LoVo (cell line): Measurements from ENCODE around the gene BMAL2.
A peak's percentile ranks its signal among the peaks of the same experiment; 100 is the strongest.

Experiments used
- DNase-seq: peaks from one replicate; pipeline ENCODE4 v3.0.0-alpha.2; 2016; ENCODE audit warnings: low spot score

Gene BMAL2

DNA sequence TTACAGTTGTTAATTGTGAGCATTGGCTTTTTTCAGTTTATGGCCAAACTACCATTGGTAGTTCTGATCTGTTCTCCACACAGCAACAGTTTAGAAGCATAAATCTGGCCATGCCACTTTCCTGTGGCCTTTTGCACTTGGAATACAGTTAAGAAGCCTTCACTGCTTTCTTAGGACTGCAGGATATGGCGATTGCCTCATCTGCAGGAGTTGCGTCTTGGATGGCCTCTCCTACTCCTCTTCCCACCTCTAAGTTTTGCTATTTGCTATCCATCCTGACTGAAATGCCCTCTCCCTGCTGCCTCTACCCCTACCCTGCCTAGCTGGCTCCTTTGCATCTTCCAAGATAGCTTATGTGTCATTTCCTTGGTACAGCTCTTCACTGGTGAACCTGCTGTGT, 12.8 kb upstream of the BMAL2 start:
- no peak for DNase-seq

DNA sequence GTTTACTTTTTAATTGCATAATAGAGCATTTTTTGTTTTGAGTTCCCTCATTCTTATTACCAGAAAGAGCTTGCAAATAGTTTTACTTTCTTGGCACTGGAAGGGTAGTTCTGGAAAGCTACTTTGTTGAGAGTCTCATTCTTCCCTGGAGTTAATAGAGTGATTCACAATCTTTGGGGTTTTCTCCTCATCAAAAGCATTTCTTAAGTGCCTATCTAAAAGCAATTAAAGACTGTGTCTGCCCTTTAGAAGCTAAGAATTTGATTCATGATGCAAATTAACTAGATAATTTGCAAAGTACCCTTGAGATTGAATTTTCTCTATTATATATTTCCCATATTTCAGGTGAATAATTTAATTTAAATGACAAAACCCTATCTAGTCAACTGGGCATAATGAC, 8.1 kb upstream of the BMAL2 start:
- DNase-seq = no peak

DNA sequence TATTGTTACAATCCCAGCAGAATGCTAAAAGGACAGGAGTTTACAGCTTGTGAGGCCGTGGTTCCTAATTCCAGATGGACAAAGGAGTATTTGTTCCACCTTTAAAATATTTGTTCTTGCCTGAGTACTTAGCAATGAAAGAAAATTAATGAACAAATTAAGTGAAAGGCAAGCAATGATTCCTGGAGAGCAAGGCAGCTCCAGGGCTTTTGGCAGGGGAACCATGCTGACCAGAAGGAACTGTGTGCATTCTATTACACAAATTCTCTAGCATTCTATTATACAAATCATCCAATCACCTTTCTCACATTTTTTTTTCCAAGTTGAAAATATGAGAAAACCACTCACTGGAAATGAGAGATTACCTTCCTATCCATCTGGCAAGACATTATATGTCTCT, 1.8 kb upstream of the BMAL2 start:
- no peak for DNase-seq

DNA sequence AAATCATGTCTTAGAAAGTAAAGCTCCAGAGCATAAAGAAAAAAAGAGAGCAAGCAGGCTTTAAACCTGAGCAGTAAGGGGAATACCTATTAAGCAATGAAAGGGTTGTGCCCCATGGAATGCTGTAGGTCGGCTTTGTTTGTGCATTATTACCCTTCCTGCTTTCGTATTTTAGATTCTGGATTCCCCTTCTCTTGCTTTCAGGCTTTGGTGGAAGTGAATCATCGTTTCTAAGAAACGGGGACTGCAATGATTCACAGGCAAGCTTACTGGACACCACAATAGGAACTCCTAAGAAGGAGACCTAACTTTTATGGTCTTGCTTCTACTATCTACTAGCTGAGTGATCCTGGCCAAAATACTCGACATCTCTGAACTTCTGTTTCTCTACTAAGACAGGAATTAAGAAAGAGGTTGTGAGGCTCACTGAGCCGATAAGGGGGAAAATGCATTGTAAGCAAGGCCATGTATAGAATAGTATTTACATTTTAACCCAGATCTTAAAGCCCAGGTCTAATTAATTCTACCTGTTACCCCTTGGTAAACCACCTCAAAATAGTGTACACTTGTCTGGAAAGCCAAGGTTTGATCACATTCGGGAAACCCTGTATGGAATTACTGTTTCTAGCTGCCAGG, 1.2 kb upstream of the BMAL2 start:
- DNase-seq = peak; percentile 83

DNA sequence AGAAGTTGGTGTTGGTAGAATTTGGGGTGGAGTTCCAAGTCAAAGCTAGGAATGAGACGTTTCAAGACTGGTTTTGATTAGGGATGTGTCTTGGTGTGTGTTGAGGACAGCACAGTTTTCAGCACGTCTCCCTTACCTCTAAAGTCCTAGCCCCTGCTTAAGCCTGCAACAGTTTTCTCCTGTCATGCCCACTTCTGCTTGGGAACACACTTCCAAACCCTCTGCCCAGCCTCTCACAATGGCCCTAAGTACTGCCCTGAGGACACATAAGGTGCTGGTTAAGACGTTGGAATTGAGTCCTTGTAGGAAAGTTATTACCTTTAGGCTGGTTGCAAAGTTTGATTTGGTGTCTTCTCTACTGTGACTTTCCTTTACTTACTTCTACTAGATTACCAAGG, 710 bp upstream of the BMAL2 start:
- no peak for DNase-seq

DNA sequence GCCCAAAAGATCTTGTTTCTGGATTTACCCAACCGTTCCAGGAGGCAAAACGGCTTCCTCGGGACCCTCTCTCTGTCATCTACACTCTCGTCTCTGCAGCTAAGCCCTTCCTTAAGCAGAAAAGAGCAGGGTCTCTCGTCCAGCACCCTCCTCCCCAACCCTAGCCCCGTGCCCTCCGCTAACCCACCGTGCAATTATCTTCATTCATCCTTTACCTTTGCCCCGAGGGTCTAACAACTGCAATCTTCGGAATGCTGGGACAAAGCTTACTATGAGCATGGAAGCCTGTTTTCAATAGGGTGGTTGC, 276 bp upstream of the BMAL2 start:
- no peak for DNase-seq

DNA sequence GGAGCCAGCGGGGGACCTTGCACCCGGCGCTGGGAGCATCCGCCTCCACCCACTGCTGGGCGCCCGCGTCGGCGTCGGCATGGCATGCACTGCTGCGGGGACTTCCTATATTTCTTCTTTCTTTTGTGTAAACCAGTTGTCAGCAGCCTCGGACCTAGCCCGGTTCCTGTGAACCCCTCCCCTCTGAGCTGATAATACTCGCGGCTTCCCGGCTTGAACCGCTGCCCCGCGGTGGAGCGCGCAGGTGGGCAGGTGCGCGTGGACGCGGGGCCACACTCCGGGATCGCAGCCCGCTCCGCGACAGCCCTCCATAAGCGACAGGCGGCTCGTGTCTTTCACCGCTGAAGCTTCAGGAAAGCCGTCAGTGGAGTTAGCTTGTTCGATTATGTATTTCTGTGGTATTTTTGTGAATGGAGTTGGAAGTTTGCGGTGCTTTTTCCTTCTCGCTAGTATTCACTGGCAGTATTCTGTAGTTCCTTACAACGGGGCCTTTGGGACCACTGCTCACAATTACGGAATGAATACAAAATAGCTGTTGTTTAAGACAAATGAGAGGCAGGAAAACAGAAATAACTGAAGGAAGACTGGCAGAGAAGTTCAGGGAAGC, 870 bp downstream of the BMAL2 start:
- peak; percentile 38 for DNase-seq

DNA sequence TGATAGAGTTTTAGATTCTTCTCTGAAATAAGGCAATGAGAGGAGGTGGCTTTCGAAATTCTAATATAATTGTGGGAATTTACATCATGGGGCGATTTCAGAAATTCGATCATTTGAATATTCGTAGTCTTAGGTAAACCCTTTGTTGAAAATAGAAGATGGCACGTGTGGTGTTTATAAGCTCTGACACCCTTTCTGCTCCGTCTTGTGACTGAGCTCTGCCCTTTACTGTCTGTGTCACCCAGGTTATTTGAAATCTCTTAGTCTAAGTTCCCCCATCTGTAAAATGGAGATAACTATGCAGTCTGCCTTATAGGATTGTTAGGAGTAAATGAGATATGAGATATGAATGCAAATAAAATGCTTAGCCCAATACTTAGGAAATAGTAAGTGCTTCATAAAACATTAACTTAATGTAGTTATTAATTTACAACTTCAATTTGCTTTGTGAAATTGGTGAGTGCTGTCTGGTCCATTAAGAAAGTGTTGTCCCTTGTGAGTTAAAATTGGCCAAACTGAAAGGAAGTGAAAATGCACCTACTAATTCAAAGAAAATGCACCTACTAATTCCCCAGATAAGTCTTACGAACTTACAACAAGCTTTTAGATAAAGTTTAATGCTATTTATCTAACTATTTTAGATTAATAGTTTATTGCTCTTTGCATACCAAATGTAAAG, 1.5 kb downstream of the BMAL2 start:
- DNase-seq = no peak

DNA sequence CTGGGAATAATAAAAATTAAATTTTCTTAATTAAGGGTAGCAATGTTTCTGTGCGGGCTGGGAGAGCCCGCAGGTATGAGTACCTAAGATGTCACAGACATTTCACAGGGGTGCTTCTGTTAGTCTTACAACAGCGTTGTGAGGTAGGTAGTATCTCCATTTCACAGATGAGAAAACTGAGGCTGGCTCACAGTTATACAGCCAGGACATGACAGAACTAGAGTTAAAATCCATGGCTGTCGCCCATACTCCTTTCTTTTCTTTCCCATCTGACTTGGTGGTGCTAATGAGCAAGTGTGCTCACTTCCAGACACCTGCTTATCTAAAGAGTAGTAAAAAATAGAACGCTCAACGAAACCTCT, 2.1 kb downstream of the BMAL2 start:
- DNase-seq = no peak

DNA sequence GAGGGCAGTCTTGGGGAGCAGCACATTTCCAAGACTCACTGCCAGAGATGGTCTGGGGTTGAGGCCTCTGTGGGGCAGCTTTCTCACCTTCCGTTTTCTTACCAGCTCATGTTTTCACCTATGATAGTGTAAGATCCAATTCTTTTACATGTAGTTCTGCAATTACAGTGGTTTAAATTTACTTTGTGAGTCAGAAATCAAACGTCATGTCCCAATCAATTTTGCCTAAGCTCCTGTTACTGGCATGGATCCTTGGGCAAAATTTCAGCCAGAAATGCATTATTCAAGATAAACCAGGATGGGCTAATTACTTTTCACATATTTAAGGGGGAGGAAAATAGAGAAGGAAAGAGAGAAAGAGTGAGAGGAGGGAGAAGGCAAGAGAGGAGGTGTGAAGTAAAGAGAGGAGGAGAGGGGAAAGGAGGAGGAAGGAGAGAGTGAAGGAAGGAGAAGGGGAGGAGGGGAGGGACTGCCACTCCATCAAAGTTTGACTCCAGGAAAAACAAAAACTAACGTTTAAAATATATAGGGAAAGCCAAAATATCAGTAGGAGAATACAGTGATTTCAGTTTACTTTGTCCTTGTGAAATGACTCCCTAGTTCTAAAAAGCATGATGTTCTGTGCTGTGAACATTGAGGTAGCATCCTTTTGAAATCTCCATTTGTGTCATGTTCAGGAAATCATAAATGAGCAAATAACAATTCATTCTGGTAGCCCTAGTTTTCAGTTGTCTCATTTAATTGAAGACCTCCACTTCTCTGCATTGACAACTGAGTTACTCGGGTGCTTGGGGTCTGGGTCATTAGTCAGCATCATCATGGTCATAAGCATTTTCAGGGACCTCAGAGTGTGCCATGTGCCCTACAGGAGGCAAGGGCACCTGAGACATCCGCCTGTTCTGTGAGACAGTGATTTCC, 3.0 kb downstream of the BMAL2 start:
- no peak for DNase-seq

DNA sequence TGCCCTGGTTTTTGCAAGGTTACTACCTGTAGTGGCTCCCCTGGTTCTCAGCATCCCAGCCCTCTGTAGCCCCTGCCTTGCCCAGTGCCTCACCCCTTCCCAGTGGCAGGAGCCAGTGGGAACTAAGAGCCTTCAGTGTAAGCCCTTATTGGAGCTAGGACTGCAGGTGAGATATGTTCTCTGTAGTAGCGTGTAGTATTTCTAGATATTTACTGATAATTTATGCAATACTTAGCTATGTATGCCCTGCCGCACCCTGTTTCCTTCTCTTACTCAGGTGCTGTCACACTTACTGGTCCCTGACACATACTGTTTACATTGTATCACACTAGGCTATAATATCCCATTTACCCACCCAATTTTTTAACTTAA, 3.6 kb downstream of the BMAL2 start:
- peak; percentile 31 for DNase-seq

DNA sequence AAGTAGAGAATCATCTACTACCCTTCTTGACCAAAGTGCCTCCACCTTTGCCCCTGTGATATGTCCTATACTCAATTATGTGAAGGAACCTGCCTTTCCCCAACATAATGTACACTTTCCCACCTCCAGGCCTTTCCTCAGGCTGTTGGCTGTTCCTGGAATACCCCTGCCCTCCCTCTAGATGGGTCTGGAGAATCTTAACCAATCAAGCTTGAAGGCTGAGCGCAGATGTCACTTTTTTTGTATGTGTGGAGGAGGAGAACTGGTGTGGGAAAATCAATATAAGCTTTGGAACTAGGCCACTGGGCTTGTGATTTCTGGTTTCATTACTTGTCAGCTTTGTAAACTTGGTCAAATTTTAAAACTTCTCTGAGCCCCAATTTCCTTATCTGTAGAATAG, 4.7 kb downstream of the BMAL2 start:
- no peak for DNase-seq

DNA sequence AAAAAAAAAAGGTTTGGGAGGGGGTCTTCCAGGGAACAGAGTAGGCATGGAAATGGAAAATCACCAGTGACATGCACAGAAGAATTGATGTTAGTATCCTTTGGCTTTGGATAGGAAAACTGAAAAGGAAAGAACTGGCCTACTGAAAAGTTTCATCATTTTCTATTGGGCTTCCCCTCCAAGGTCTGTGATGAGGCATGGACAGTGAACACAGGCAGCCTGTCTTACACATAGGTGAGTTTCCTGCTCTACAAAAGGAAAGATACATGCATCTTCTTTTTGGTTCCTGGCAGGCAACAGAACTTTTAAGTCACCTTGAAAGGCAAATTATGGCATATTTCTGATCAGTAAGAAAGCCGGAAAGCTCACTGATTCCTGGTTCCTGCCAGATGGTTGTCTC, 5.8 kb downstream of the BMAL2 start:
- no peak for DNase-seq

DNA sequence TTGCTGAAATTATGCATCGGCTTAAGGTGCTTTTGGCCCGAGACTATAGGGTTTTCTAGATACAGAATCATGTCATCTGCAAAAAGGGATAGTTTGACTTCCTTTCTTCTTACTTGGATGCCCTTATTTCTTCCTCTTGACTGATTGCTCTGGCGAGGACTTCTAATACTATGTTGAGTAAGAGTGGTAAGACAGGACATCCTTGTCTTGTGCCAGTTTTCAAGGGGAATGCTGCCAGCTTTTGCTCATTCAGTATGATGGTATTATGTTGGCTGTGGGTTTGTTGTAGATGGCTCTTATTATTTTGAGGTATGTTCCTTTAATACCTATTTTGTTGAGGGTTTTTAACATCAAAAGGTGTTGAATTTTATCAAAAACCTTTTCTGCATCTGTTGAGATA, 8.3 kb downstream of the BMAL2 start:
- no peak for DNase-seq

DNA sequence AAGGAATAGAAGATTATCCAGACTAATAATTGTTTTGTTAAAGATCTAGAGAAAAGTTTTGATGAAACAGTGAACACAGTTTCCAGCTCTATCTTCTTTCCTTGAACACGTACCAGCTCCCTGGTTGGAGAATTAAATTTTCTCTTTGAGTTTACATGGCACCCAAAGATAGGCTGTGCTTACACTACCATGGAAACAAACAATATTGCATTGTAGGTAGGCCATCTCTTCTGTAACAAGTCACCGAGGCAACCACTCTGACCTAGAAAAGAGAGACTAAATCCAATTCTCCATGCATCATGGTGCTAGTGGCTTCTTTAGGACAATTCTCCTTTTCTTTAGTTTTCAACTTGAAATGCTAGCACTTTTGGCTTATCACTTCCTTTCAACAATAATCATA, 9.9 kb downstream of the BMAL2 start:
- DNase-seq = no peak

DNA sequence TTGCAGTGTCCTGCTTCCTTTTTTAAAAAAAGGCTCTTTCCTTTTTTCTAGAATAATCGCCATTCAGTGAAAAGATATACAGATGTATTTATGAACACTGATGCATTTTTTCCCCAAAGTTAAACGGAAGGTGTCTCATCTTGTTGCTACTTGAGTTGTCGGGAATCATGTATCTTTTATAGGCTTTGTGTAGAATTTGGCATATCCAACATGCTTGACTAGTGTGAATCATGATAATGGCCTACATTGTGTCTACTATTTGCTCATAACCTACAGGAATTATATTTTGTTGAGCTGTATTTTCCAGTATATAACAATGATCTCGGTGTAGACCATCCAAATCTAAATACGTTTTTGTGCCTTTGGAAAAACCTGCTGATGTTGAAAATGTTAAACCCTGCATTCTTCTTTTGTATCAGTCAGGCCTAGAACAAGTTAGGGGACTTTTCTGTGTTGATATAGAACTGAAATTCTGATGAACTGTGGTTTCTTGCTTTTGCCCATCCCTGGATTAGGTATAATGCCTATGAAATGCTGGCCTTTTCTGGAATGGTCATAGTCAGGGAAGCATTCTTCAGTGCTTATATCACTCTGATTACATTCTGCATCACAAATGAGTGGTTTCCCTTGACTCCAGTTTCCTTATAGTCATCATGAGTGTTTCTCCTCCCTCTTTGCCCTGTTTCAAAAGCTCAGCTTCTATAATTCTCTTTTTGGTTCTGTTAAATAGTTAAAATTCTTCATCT, 10.8 kb downstream of the BMAL2 start:
- DNase-seq = peak; percentile 60

DNA sequence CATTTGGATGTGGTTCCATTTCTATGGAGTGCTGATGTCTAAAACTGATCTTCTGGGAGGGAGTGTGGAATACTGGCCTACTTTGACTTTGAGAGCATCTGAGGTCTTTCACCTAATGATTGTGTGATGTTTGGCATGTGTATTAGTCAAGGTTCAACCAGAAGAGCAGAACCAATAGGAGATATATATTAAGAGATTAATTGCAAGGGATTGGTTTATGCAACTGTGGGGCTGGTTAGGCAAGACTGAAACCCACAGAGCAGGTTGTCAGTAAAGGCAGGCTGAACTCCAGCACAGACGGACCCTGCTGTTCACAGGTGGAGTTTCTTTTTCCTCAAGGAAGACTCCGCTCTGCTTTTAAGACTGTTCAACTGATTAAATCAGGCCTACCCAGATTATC, 11.6 kb downstream of the BMAL2 start:
- no peak for DNase-seq

DNA sequence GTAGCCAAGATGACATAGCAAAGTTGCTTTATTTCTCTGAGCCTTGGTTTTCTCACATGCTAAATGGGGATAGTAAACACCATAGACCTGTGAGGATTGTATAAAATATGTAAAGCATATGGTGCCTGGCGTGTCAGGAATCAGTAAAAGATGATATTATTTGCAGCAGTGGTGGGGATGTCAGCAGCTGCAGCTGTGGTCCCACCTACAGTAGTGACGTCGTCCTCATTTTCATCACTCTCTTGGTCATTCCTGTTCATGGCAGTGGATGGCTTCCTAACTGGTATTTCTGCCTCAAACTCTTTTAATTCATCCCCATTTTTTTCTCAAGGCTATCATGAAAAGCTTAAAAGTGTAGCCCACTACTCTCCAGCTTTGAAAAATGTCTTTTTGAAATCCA, 12.1 kb downstream of the BMAL2 start:
- DNase-seq = no peak

DNA sequence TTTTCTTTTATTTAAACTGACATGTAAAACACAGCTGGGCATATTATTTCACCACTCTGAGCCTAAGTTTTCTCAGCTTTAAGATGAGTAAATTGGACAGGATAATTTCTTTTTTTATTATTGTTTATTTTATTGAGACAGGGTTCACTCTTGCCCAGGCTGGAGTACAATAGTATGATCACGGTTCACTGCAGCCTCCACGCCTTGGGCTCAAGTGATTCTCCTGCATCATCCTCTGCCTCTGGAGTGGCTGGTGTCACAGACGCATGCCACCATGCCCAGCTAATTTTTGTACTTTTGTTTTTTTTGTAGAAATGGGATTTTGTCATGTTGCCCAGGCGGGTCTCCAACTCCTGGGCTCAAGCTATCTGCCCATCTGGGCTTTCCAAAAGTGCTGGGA, 12.7 kb downstream of the BMAL2 start:
- DNase-seq = no peak

DNA sequence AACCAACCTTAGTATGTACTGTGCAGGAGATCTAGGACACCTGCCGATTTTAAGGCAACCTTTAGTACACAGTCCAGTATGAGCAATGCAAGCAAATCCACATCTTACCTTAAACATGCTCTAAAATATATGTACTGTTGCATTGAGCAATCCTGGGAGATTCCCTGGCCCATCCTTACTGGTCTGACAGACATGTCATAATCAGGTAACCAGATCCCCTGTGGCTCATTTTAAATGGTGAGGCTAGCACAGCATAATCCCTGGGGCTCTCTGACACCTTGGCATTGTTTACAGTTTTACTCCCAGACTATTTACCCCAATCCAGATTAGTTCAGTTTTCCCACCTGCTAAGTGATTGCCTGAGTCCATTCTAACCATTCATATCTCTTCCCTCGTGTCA, 15.1 kb downstream of the BMAL2 start:
- DNase-seq = no peak

DNA sequence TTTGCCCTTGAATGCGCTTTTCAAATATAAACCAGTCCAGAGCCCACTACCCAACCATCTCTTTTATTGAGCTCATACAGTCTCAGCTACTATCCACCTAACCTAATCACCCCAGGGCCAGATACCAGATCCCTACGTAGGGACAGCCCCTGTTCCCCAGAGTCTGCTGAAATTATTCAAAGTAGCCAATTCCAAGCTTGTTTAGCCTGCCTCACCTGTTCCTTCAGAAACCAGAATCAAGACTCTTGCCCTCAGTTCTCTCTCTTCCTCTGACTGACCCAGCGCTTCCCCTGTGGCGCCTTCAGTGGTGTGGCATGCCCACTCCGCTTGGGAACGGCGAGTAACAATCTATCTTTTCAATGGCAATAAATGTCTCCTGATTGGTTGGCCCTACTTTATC, 18.8 kb downstream of the BMAL2 start:
- no peak for DNase-seq

DNA sequence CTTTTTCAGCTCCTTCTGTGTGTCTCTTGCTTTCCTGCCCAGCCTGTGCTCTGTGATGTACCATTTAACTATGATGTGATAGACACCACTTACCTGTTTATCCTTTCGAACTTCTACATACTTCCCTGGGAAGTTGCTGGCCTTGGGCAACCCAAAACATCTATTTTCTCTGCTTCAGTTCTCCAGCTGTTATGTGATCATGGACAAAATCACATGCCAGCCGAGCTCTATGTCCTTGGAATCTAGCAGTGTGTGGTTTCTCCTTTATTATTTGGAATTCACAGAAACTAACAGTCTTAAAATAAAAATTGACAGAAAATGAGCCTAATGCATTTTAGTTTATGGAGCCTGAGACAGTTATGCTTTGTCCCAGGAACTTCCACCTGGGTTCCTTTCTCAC, 22.9 kb downstream of the BMAL2 start:
- DNase-seq = no peak
